ENCODE results near the gene ZKSCAN5.
A peak's percentile ranks its signal among the peaks of the same experiment; 100 is the strongest.
"Not testable (repeated sequence)": the region's sequence is repeated elsewhere in the genome, so short reads cannot be mapped to it uniquely, and the experiment has no call there.

ZKSCAN5 gene

GRCh38 chr7:99540542-99540941 lies 36.1 kb downstream of the ZKSCAN5 start:
- Mint-ChIP-seq H3K27me3 (ENCODE audit: low read depth) (peaks cover 7% of the 10 kb centered on the region), H3K9me3 (peaks cover 65% of the 10 kb centered on the region), H3K4me1 (no peaks in the 10 kb centered on the region), H3K4me3 (no peak overlapping the region), H3K36me3 (ENCODE audit: low read depth) (peaks cover 82% of the 10 kb centered on the region), H3K27ac (no peak overlapping the region)
- no peak for TF ChIP-seq CTCF (IDR thresholded peaks at IDR 0.05; ENCODE audit: unreplicated experiment in 3 of 3)

GRCh38 chr7:99541212-99541611 lies 36.8 kb downstream of the ZKSCAN5 start:
- Mint-ChIP-seq H3K4me3 (no peak overlapping the region), H3K9me3 (peaks cover 61% of the 10 kb centered on the region), H3K4me1 (no peaks in the 10 kb centered on the region), H3K36me3 (ENCODE audit: low read depth) (peaks cover 82% of the 10 kb centered on the region), H3K27me3 (ENCODE audit: low read depth) (peaks cover 7% of the 10 kb centered on the region), H3K27ac (no peak overlapping the region)
- no peak for TF ChIP-seq CTCF (IDR thresholded peaks at IDR 0.05; ENCODE audit: unreplicated experiment in 3 of 3)

GRCh38 chr7:99543081-99543671 lies 38.7 kb downstream of the ZKSCAN5 start:
- Mint-ChIP-seq H3K9me3 (peaks cover 56% of the 10 kb centered on the region), H3K4me3 (no peak overlapping the region), H3K27me3 (ENCODE audit: low read depth) (peaks cover 7% of the 10 kb centered on the region), H3K36me3 (ENCODE audit: low read depth) (peaks cover 85% of the 10 kb centered on the region), H3K27ac (no peak overlapping the region), H3K4me1 (no peaks in the 10 kb centered on the region)
- no peak for TF ChIP-seq CTCF (IDR thresholded peaks at IDR 0.05; ENCODE audit: unreplicated experiment in 3 of 3)

- TF ChIP-seq CTCF (IDR thresholded peaks at IDR 0.05; ENCODE audit: unreplicated experiment in 3 of 3), result no peak
- H3K4me1 Mint-ChIP-seq, result no peaks in the 10 kb centered on the region
- peaks cover 53% of the 10 kb centered on the region for H3K9me3 Mint-ChIP-seq
- H3K27me3 Mint-ChIP-seq (ENCODE audit: low read depth), result peaks cover 7% of the 10 kb centered on the region
- H3K27ac Mint-ChIP-seq, result no peak overlapping the region
- peaks cover 86% of the 10 kb centered on the region for H3K36me3 Mint-ChIP-seq (ENCODE audit: low read depth)
- H3K4me3 Mint-ChIP-seq, result no peak overlapping the region
Observed at GRCh38 chr7:99543916-99544315, 39.5 kb downstream of the ZKSCAN5 start.

- H3K9me3 Mint-ChIP-seq, result peaks cover 50% of the 10 kb centered on the region
- peaks cover 91% of the 10 kb centered on the region for H3K36me3 Mint-ChIP-seq (ENCODE audit: low read depth)
- not testable (repeated sequence) for H3K4me1 Mint-ChIP-seq; H3K27me3 Mint-ChIP-seq (ENCODE audit: low read depth); H3K4me3 Mint-ChIP-seq; H3K27ac Mint-ChIP-seq
Observed at GRCh38 chr7:99545308-99545707, 40.8 kb downstream of the ZKSCAN5 start.

- not testable (repeated sequence) for H3K27me3 Mint-ChIP-seq (ENCODE audit: low read depth); H3K27ac Mint-ChIP-seq
- peaks cover 78% of the 10 kb centered on the region for H3K36me3 Mint-ChIP-seq (ENCODE audit: low read depth)
- H3K9me3 Mint-ChIP-seq, result peaks cover 25% of the 10 kb centered on the region
- peak overlapping the region; percentile 45 to 86 (median 46) for H3K4me3 Mint-ChIP-seq
- peaks cover 15% of the 10 kb centered on the region for H3K4me1 Mint-ChIP-seq
Observed at GRCh38 chr7:99549545-99549944, 45.1 kb downstream of the ZKSCAN5 start.

GRCh38 chr7:99551334-99551733 lies 46.9 kb downstream of the ZKSCAN5 start:
- Mint-ChIP-seq H3K4me3 (peak overlapping the region; percentile 96), H3K9me3 (peaks cover 22% of the 10 kb centered on the region), H3K27me3 (ENCODE audit: low read depth) (no peaks in the 10 kb centered on the region), H3K4me1 (peaks cover 15% of the 10 kb centered on the region), H3K36me3 (ENCODE audit: low read depth) (peaks cover 72% of the 10 kb centered on the region), H3K27ac (peak overlapping the region; percentile 82 to 87 (median 84))
- TF ChIP-seq CTCF (IDR thresholded peaks at IDR 0.05; ENCODE audit: unreplicated experiment in 3 of 3), result no peak
